Transverse colon (tissue), 4 donors: ENCODE results near the gene KPNA6. TPM values are rescaled to one million over a fixed set of nuclear protein-coding genes. Genes with fewer than 3 reads are reported as not detected.

Experiments
- DNase-seq: peaks from one replicate; pipeline ENCODE4 v3.0.0-alpha.2; 2019
- H3K27ac ChIP-seq, 4 donors: fragments of 200-600 bp; sonication (generic); 2 replicates each; pipeline ENCODE4 v1.5.1; 2016 to 2018; ENCODE audit warnings: inconsistent platforms in 4 of 4
- H3K27me3 ChIP-seq: fragments of 200-600 bp; sonication (generic); 2 replicates; pipeline ENCODE4 v1.5.1; 2017; ENCODE audit warnings: inconsistent platforms
- H3K36me3 ChIP-seq, 4 donors: fragments of 200-600 bp; sonication (generic); 2 replicates each; pipeline ENCODE4 v1.5.1; 2017 to 2019; ENCODE audit warnings: inconsistent platforms in 4 of 4
- H3K4me1 ChIP-seq, 4 donors: fragments of 200-600 bp; sonication (generic); 2 replicates each; pipeline ENCODE4 v1.5.1; 2017 to 2020; ENCODE audit warnings: inconsistent platforms in 4 of 4
- H3K4me3 ChIP-seq, 4 donors: fragments of 200-600 bp; sonication (generic); 1 replicate in 1 of 4; 2 replicates in 3 of 4; pipeline versions ENCODE4 v1.5.1 to v1.6.1; 2017 to 2019; ENCODE audit warnings: inconsistent platforms in 4 of 4
- H3K9me3 ChIP-seq, 2 donors: fragments of 200-600 bp; sonication (generic); 2 replicates each; pipeline ENCODE4 v1.5.1; 2017 to 2019; ENCODE audit warnings: inconsistent platforms in 2 of 2
- CTCF ChIP-seq, 5 experiments: fragments of 200-600 bp in 3 of 5; fragments of 450-650 bp in 2 of 5; sonication (generic) in 3 of 5; IDR thresholded peaks; 1 replicate in 2 of 5; 2 replicates in 3 of 5; pipeline ENCODE4 v1.5.1; 2016 to 2017; ENCODE audit warnings: antibody characterized with exemption in 5 of 5, inconsistent platforms in 3 of 5, mild to moderate bottlenecking in 2 of 5, moderate library complexity in 1 of 5
- EP300 ChIP-seq: sonication (generic); formaldehyde crosslinking; IDR thresholded peaks from one replicate; pipeline ENCODE4 v1.6.1; 2017; ENCODE audit warnings: antibody characterized with exemption, low read depth
- POLR2A ChIP-seq: fragments of 450-650 bp; IDR thresholded peaks from one replicate; pipeline ENCODE4 v1.6.1; 2016; ENCODE audit warnings: antibody characterized with exemption, mild to moderate bottlenecking, moderate library complexity
- POLR2AphosphoS5 ChIP-seq, 3 donors: sonication (generic); formaldehyde crosslinking; IDR thresholded peaks; one replicate each; pipeline ENCODE4 v1.6.1; 2016; ENCODE audit warnings: antibody characterized with exemption in 3 of 3
- WGBS, 2 donors: methylation state at CpG; one replicate each; pipeline ENCODE4 v1.1.5; 2018; ENCODE audit warnings: low coverage in 1 of 2; 5-methylcytosine and 5-hydroxymethylcytosine counted together
- in situ Hi-C, 4 donors: fragments of 200-750 bp; cut with MboI; loops; one replicate each; pipeline versions ENCODE4 v1.15.0 to v1.15.1; 2017; ENCODE audit warnings: low sequenced_read_pairs in 3 of 4, low pct_ligation_motif_present in 1 of 4, low pct_unique_long_range_greater_than_20kb in 1 of 4
- intact Hi-C: fragments of 100-400 bp; cut with DNase I; formaldehyde crosslinking; loops from one replicate; pipeline ENCODE4 v1.15.1; 2023; ENCODE audit warnings: low total_unique reads
- total RNA-seq, 4 donors: library from RNA; depleted of rRNA; stranded (reverse); fragments of >200 nt; gene quantifications; one replicate each; pipeline ENCODE4 v1.1.0, GENCODE V29; 2016

KPNA6 gene
- total RNA-seq, 4 donors from 2014 or later, result 20.5 to 30.5 (median 25.4) TPM

- no peak for DNase-seq
- in situ Hi-C loops, result no loop called here
- TF ChIP-seq POLR2AphosphoS5 (IDR thresholded peaks at IDR 0.05), result no peak
- no peak for TF ChIP-seq POLR2A
- no peak for TF ChIP-seq EP300
- TF ChIP-seq CTCF (IDR thresholded peaks at IDR 0.05), result no peak
- Histone ChIP-seq H3K9me3 (no peaks in the 10 kb centered on the region), H3K4me3 (no peak overlapping the region), H3K27ac (no peak overlapping the region), H3K27me3 (no peaks in the 10 kb centered on the region), H3K4me1 (peaks cover under 1 to 18% (median 15%) of the 10 kb centered on the region in 4 donors), H3K36me3 (peaks cover 0 to 58% (median 26%) of the 10 kb centered on the region in 4 donors)
- intact Hi-C loops, result no loop called here
Measured at GRCh38 chr1:32195972-32196823, 88.3 kb downstream of the KPNA6 start.

- Histone ChIP-seq H3K36me3 (peaks cover 0 to 49% (median 21%) of the 10 kb centered on the region in 4 donors), H3K4me3 (no peak overlapping the region), H3K4me1 (peaks cover 8 to 27% (median 23%) of the 10 kb centered on the region in 4 donors), H3K27me3 (no peaks in the 10 kb centered on the region), H3K27ac (no peak overlapping the region), H3K9me3 (no peaks in the 10 kb centered on the region)
- in situ Hi-C loops (no loop called here), intact Hi-C loops (no loop called here)
- DNase-seq, result no peak
- no peak for TF ChIP-seq POLR2AphosphoS5 (IDR thresholded peaks at IDR 0.05)
- TF ChIP-seq CTCF (IDR thresholded peaks at IDR 0.05), result no peak
- no peak for TF ChIP-seq POLR2A
- TF ChIP-seq EP300, result no peak
- WGBS, 2 donors, result 92% methylated on average over 1 of the region's 1 CpG; no CpG with 5 or more reads in 1 of the 2 donors
Measured at GRCh38 chr1:32197074-32197473, 89.2 kb downstream of the KPNA6 start.

GRCh38 chr1:32197837-32198236, 90.0 kb downstream of the KPNA6 start:
- Histone ChIP-seq H3K36me3 (peaks cover 0 to 42% (median 18%) of the 10 kb centered on the region in 4 donors), H3K27ac (no peak overlapping the region), H3K4me3 (no peak overlapping the region), H3K4me1 (peaks cover 8 to 27% (median 23%) of the 10 kb centered on the region in 4 donors), H3K9me3 (no peaks in the 10 kb centered on the region), H3K27me3 (no peaks in the 10 kb centered on the region)
- intact Hi-C loops (no loop called here), in situ Hi-C loops (no loop called here)
- WGBS, 2 donors, result 14 to 76% methylated on average over 1 to 6 of the region's 6 CpGs
- DNase-seq, result no peak
- TF ChIP-seq EP300, result no peak
- no peak for TF ChIP-seq POLR2AphosphoS5 (IDR thresholded peaks at IDR 0.05)
- no peak for TF ChIP-seq POLR2A
- TF ChIP-seq CTCF (IDR thresholded peaks at IDR 0.05), result no peak

- in situ Hi-C loops (no loop called here), intact Hi-C loops (no loop called here)
- H3K4me1 ChIP-seq, result peaks cover 8 to 27% (median 23%) of the 10 kb centered on the region in 4 donors
- DNase-seq, result no peak
- peaks cover 0 to 36% (median 15%) of the 10 kb centered on the region in 4 donors for H3K36me3 ChIP-seq
- no peak overlapping the region for H3K4me3 ChIP-seq
- H3K27ac ChIP-seq, result no peak overlapping the region
- WGBS, 2 donors, result 83 to 100% methylated on average over 2 to 3 of the region's 3 CpGs
- no peak for TF ChIP-seq EP300
- TF ChIP-seq POLR2AphosphoS5 (IDR thresholded peaks at IDR 0.05), result no peak
- no peak for TF ChIP-seq POLR2A
- no peak for TF ChIP-seq CTCF (IDR thresholded peaks at IDR 0.05)
- no peaks in the 10 kb centered on the region for H3K9me3 ChIP-seq
- H3K27me3 ChIP-seq, result no peaks in the 10 kb centered on the region
Measured at GRCh38 chr1:32198237-32199042, 90.6 kb downstream of the KPNA6 start.
